Neural progenitor cell (in vitro differentiated cells): ENCODE measurements around the gene BBS10.

Source experiments
- EZH2 ChIP-seq: fragments of 200-600 bp; sonication (generic); IDR thresholded peaks from 2 replicates; pipeline ENCODE4 v1.6.1; 2017; ENCODE audit warnings: antibody characterized with exemption, mild to moderate bottlenecking, moderate library complexity
- TF ChIP-seq, protein P1 (sequence below): fragments of 200-600 bp; sonication (generic); IDR thresholded peaks from 2 replicates; pipeline ENCODE4 v1.5.1; 2017; ENCODE audit warnings: antibody characterized with exemption, mild to moderate bottlenecking

DNA sequence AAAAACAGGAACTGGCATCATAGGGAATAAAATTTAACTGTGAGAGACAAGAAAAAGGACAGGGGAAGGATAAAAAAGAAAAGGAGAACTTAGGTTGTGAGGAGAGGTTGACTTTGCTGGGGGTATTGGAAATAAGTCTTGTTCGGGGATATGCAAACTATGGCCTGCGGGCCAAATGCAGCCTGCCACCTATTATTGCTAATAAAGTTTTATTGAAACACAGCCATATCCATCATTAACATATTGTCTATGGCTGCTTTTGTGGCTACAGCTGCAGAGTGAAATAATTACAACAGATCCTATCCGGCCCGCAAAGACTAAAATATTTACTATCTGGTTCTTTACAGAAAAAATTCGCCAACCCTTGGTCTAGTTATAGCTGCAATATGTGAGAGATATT, 18.6 kb downstream of the BBS10 start:
- TF ChIP-seq, protein P1, sequence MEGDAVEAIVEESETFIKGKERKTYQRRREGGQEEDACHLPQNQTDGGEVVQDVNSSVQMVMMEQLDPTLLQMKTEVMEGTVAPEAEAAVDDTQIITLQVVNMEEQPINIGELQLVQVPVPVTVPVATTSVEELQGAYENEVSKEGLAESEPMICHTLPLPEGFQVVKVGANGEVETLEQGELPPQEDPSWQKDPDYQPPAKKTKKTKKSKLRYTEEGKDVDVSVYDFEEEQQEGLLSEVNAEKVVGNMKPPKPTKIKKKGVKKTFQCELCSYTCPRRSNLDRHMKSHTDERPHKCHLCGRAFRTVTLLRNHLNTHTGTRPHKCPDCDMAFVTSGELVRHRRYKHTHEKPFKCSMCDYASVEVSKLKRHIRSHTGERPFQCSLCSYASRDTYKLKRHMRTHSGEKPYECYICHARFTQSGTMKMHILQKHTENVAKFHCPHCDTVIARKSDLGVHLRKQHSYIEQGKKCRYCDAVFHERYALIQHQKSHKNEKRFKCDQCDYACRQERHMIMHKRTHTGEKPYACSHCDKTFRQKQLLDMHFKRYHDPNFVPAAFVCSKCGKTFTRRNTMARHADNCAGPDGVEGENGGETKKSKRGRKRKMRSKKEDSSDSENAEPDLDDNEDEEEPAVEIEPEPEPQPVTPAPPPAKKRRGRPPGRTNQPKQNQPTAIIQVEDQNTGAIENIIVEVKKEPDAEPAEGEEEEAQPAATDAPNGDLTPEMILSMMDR: no peak
- no peak for TF ChIP-seq EZH2
